ENCODE measurements around the gene PLSCR3. TPM values are rescaled to one million over a fixed set of nuclear protein-coding genes. Genes with fewer than 3 reads are reported as not detected.

The PLSCR3 gene
- total RNA-seq, 1 experiment from 2014 or later, result 31.5 TPM

DNA sequence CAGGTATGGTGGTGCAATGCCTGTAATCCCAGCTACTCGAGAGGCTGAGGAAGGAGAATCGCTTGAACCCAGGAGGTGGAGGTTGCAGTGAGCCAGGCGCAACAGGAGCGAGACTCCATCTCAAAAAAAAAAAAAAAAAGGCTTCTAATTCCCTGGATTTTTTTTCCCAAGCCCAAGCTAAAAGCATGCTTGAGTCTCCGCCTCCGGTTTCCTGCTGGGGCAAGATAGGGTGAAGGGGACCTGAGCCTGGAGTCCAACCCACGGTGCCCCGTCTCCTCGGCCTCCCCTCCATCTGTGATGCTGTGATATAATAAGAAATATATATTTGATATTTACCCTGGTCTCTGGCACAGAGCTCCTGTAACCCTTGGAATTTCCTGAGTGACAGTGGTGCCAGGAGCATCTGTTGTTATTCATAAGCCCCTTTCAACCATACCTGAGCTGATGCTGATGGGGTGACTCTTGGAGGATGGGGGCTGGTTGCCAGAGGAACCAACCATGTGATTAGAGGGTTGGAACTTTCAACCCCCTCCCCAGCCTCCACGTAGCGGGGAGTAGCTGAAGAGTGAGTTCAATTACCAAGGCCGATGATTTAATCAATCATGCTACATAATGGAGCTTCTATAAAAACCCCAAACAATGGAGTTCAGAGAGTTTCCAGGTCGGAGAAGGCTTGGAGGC lies 26.3 kb downstream of the PLSCR3 start:
- no CpG with 5 or more reads among the region's 13 CpGs for WGBS (ENCODE audit: extremely low coverage, insufficient read length, low lambda C conversion rate)

More for the DNA sequence above, 26.3 kb downstream of the PLSCR3 start:
- H4K20me1 ChIP-seq (ENCODE audit: control insufficient read depth, insufficient read depth, insufficient read length), result no peaks in the 10 kb centered on the region
- no peak overlapping the region for H3K27ac ChIP-seq (ENCODE audit: insufficient read length, low read depth, low read length)
- H3K56ac ChIP-seq (ENCODE audit: insufficient read length, low read depth, low read length), result no peak overlapping the region
- Mint-ChIP-seq H3K4me3 (peak overlapping the region in 1 of 2 experiments; percentile 61; a peak in 3 of 5 replicates), H3K36me3 (ENCODE audit: insufficient read depth in 1 of 3, low read depth in 3 of 3) (no peaks in the 10 kb centered on the region), H3K27me3 (ENCODE audit: low read depth) (peaks cover 6% of the 10 kb centered on the region; the same call in 1 of the 2 replicates), H3K4me1 (peaks cover 5 to 24% of the 10 kb centered on the region in 2 experiments), H3K9me3 (no peaks in the 10 kb centered on the region), H3K27ac (no peak overlapping the region)
- no peak overlapping the region for H3T11ph ChIP-seq (ENCODE audit: low read length)
- no peak overlapping the region for H2AFZ ChIP-seq (ENCODE audit: low read length)
- H3K23me2 ChIP-seq (ENCODE audit: insufficient read length, low read depth, low read length, poor library complexity, severe bottlenecking), result no peaks in the 10 kb centered on the region
- H2BK15ac ChIP-seq (ENCODE audit: low read depth, low read length), result no peak overlapping the region
- no peak overlapping the region for H2AK5ac ChIP-seq (ENCODE audit: insufficient read length, low read length)
- no peak overlapping the region for H3K23ac ChIP-seq (ENCODE audit: insufficient read length, low read depth, low read length)
- H3K27me3 ChIP-seq (ENCODE audit: insufficient read depth, low read length), result no peaks in the 10 kb centered on the region
- H2BK12ac ChIP-seq (ENCODE audit: insufficient read length, low read depth, low read length), result no peak overlapping the region
- no peak overlapping the region for H4K8ac ChIP-seq (replicated peaks; ENCODE audit: insufficient read length, low read depth, low read length)
- no peak overlapping the region for H4K91ac ChIP-seq (ENCODE audit: insufficient read length, low read depth, low read length)
- H3K4me1 ChIP-seq (ENCODE audit: insufficient read depth, low read length), result peaks cover 5% of the 10 kb centered on the region; the same call in 1 of the 2 replicates
- no peak overlapping the region for H3K4ac ChIP-seq (ENCODE audit: low read depth, low read length)
- no peak overlapping the region for H3K18ac ChIP-seq (ENCODE audit: insufficient read length, low read depth, low read length)
- H3K14ac ChIP-seq (ENCODE audit: insufficient read depth, low read length), result no peak overlapping the region
- H2BK5ac ChIP-seq (ENCODE audit: insufficient read length, low read length), result no peak overlapping the region
- H2BK120ac ChIP-seq (ENCODE audit: low read depth, low read length, poor library complexity, severe bottlenecking), result no peak overlapping the region
- H4K5ac ChIP-seq (ENCODE audit: insufficient read length, low read depth, low read length), result no peak overlapping the region
- no peaks in the 10 kb centered on the region for H3K79me1 ChIP-seq (ENCODE audit: insufficient read depth, low read depth, low read length, poor library complexity, severe bottlenecking)
- no peaks in the 10 kb centered on the region for H3K79me2 ChIP-seq (ENCODE audit: insufficient read depth, low read length)
- DNase-seq, result no peak
- TF ChIP-seq, protein P1, sequence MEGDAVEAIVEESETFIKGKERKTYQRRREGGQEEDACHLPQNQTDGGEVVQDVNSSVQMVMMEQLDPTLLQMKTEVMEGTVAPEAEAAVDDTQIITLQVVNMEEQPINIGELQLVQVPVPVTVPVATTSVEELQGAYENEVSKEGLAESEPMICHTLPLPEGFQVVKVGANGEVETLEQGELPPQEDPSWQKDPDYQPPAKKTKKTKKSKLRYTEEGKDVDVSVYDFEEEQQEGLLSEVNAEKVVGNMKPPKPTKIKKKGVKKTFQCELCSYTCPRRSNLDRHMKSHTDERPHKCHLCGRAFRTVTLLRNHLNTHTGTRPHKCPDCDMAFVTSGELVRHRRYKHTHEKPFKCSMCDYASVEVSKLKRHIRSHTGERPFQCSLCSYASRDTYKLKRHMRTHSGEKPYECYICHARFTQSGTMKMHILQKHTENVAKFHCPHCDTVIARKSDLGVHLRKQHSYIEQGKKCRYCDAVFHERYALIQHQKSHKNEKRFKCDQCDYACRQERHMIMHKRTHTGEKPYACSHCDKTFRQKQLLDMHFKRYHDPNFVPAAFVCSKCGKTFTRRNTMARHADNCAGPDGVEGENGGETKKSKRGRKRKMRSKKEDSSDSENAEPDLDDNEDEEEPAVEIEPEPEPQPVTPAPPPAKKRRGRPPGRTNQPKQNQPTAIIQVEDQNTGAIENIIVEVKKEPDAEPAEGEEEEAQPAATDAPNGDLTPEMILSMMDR (conservative IDR thresholded peaks at IDR 0.05), result no peak
- H2BK20ac ChIP-seq (ENCODE audit: low read depth, low read length, poor library complexity, severe bottlenecking), result no peak overlapping the region
- peak overlapping the region; percentile 24 for H3K4me2 ChIP-seq (ENCODE audit: insufficient read depth, insufficient read length, low read length)
- H3K9me3 ChIP-seq (ENCODE audit: control insufficient read depth, low read depth, low read length), result no peaks in the 10 kb centered on the region
- H3K9ac ChIP-seq (ENCODE audit: extremely low read depth, insufficient read length, low read length), result no peak overlapping the region

All from H9 (cell line).